Neural cell (in vitro differentiated cells): ENCODE data around the gene RABEP2. TPM values are rescaled to one million over a fixed set of nuclear protein-coding genes. Genes with fewer than 3 reads are reported as not detected.

Experiments
- H2AFZ ChIP-seq: fragments of 200-600, 300-800 bp; sonication (generic), shearing (Covaris generic); 2 replicates; pipeline ENCODE4 v1.6.0; 2014; ENCODE audit warnings: low read depth, mild to moderate bottlenecking, antibody characterized with exemption, low read length, moderate library complexity
- H3F3A ChIP-seq: fragments of 200-600 bp; shearing (Covaris generic); 2 replicates; pipeline ENCODE4 v1.6.1; 2016; ENCODE audit warnings: mild to moderate bottlenecking, moderate library complexity, mixed read lengths, antibody characterized with exemption, low read length; ENCODE audit not compliant: insufficient read depth, poor library complexity, severe bottlenecking
- H3K27ac ChIP-seq: fragments of 200-600, 300-800 bp; sonication (generic), shearing (Covaris generic); 2 replicates; pipeline ENCODE4 v1.5.1; 2014; ENCODE audit warnings: mild to moderate bottlenecking, low read length, moderate library complexity
- H3K27me3 ChIP-seq: fragments of 300-800, 200-600 bp; sonication (generic), shearing (Covaris generic); 2 replicates; pipeline ENCODE4 v1.6.0; 2014; ENCODE audit warnings: mild to moderate bottlenecking, low read depth, low read length, moderate library complexity; ENCODE audit not compliant: insufficient read depth
- H3K36me3 ChIP-seq: fragments of 300-800, 200-600 bp; sonication (generic), shearing (Covaris generic); 2 replicates; pipeline ENCODE4 v1.5.1; 2014; ENCODE audit warnings: mild to moderate bottlenecking, antibody characterized with exemption, low read length, moderate library complexity; ENCODE audit not compliant: insufficient read depth
- H3K4me2 ChIP-seq: fragments of 300-800, 200-600 bp; sonication (generic), shearing (Covaris generic); 2 replicates; pipeline ENCODE4 v1.6.0; 2014; ENCODE audit warnings: mild to moderate bottlenecking, low read length
- H3K4me3 ChIP-seq: fragments of 300-800, 200-600 bp; sonication (generic), shearing (Covaris generic); 2 replicates; pipeline ENCODE4 v1.5.1; 2014; ENCODE audit warnings: mild to moderate bottlenecking, low read length, moderate library complexity
- H3K79me2 ChIP-seq: fragments of 200-600 bp; shearing (Covaris generic); replicated peaks from 2 replicates; pipeline ENCODE4 v1.6.0; 2014; ENCODE audit warnings: mild to moderate bottlenecking, low read length, moderate library complexity; ENCODE audit not compliant: insufficient read depth
- H3K9ac ChIP-seq: fragments of 300-800, 200-600 bp; sonication (generic), shearing (Covaris generic); 2 replicates; pipeline ENCODE4 v1.6.1; 2016; ENCODE audit warnings: mild to moderate bottlenecking, low read length, mixed read lengths
- H3K9me2 ChIP-seq: fragments of 200-600 bp; shearing (Covaris generic); 2 replicates; pipeline ENCODE4 v1.6.1; 2016; ENCODE audit warnings: mild to moderate bottlenecking, low read length, mixed read lengths; ENCODE audit not compliant: insufficient read depth
- H3K9me3 ChIP-seq: fragments of 200-600, 300-800 bp; sonication (generic), shearing (Covaris generic); 2 replicates; pipeline ENCODE4 v1.6.1; 2016; ENCODE audit warnings: mild to moderate bottlenecking, mixed run types, low read length, moderate library complexity, mixed read lengths
- H4K20me1 ChIP-seq: fragments of 200-600 bp; shearing (Covaris generic); 2 replicates; pipeline ENCODE4 v1.6.1; 2016; ENCODE audit warnings: mild to moderate bottlenecking, mixed run types; ENCODE audit not compliant: insufficient read depth
- CTCF ChIP-seq: fragments of 450-650 bp; IDR thresholded peaks from 2 replicates; pipeline ENCODE4 v1.5.1; 2014; ENCODE audit warnings: antibody characterized with exemption, mild to moderate bottlenecking, moderate library complexity; ENCODE audit not compliant: poor library complexity, severe bottlenecking
- EP300 ChIP-seq: fragments of 450-650 bp; conservative IDR thresholded peaks from 2 replicates; pipeline ENCODE4 v1.6.1; 2014; ENCODE audit warnings: antibody characterized with exemption, mild to moderate bottlenecking, moderate library complexity; ENCODE audit not compliant: poor library complexity, severe bottlenecking
- EZH2 ChIP-seq: fragments of 200-600, 300-800 bp; shearing (Covaris generic), sonication (generic); IDR thresholded peaks from 2 replicates; pipeline ENCODE4 v1.6.1; 2014; ENCODE audit warnings: antibody characterized with exemption, low read length, borderline replicate concordance, mild to moderate bottlenecking; ENCODE audit not compliant: insufficient read depth, poor library complexity, severe bottlenecking
- MXI1 ChIP-seq: fragments of 450-650 bp; conservative IDR thresholded peaks from 2 replicates; pipeline ENCODE4 v1.6.1; 2014; ENCODE audit warnings: antibody characterized with exemption, mild to moderate bottlenecking; ENCODE audit not compliant: poor library complexity, severe bottlenecking
- POLR2AphosphoS5 ChIP-seq: IDR thresholded peaks from 2 replicates; pipeline ENCODE4 v1.6.1; 2012
- RAD21 ChIP-seq: fragments of 450-650 bp; conservative IDR thresholded peaks from 2 replicates; pipeline ENCODE4 v1.6.1; 2014; ENCODE audit warnings: antibody characterized with exemption, mild to moderate bottlenecking, moderate library complexity
- REST ChIP-seq: IDR thresholded peaks from 2 replicates; pipeline ENCODE4 v1.6.1; 2012; ENCODE audit warnings: borderline replicate concordance
- SMC3 ChIP-seq: fragments of 450-650 bp; conservative IDR thresholded peaks from 2 replicates; pipeline ENCODE4 v1.6.1; 2014; ENCODE audit warnings: antibody characterized with exemption, mild to moderate bottlenecking, moderate library complexity; ENCODE audit not compliant: poor library complexity
- TAF1 ChIP-seq: IDR thresholded peaks from 2 replicates; pipeline ENCODE4 v1.6.1; 2012; ENCODE audit warnings: low read depth
- polyA plus RNA-seq: library from polyadenylated mRNA; depleted of rRNA; stranded (reverse); fragments of >200 nt; gene quantifications from 2 replicates; pipeline ENCODE4 v1.2.3, GENCODE V29; 2014

Gene RABEP2
- polyA plus RNA-seq, 1 donor from 2014 or later = 27.5 TPM

- no peak overlapping the region for H3K4me3 ChIP-seq
- no peak overlapping the region for H2AFZ ChIP-seq
- no peaks in the 10 kb centered on the region for H3K36me3 ChIP-seq
- no peak overlapping the region for H3K4me2 ChIP-seq
- TF ChIP-seq MXI1 (no peak), EZH2 (no peak), RAD21 (no peak), SMC3 (no peak)
- H3K9me3 ChIP-seq = no peaks in the 10 kb centered on the region
- H3F3A ChIP-seq = no peaks in the 10 kb centered on the region
- H3K9me2 ChIP-seq = no peaks in the 10 kb centered on the region
- H3K9ac ChIP-seq = no peak overlapping the region
- no peaks in the 10 kb centered on the region for H4K20me1 ChIP-seq
- H3K79me2 ChIP-seq = no peaks in the 10 kb centered on the region
- no peak overlapping the region for H3K27ac ChIP-seq
- H3K27me3 ChIP-seq = no peaks in the 10 kb centered on the region
Measured at GRCh38 chr16:28937222-28937876, 12.3 kb upstream of the RABEP2 start.

GRCh38 chr16:28936784-28937155 lies 11.7 kb upstream of the RABEP2 start:
- Histone ChIP-seq H3F3A (no peaks in the 10 kb centered on the region), H3K4me2 (no peak overlapping the region), H3K27ac (no peak overlapping the region), H3K36me3 (no peaks in the 10 kb centered on the region), H3K9me2 (no peaks in the 10 kb centered on the region), H3K79me2 (no peaks in the 10 kb centered on the region), H3K9ac (no peak overlapping the region), H4K20me1 (no peaks in the 10 kb centered on the region), H3K4me3 (no peak overlapping the region), H3K9me3 (no peaks in the 10 kb centered on the region), H2AFZ (no peak overlapping the region), H3K27me3 (no peaks in the 10 kb centered on the region)
- no peak for TF ChIP-seq EZH2
- no peak for TF ChIP-seq TAF1
- no peak for TF ChIP-seq SMC3
- TF ChIP-seq REST = no peak
- TF ChIP-seq MXI1 = no peak
- no peak for TF ChIP-seq POLR2AphosphoS5
- no peak for TF ChIP-seq CTCF
- TF ChIP-seq EP300 = no peak
- no peak for TF ChIP-seq RAD21
